Skeletal muscle satellite cell (primary cell): ENCODE data around the gene LAIR2. TPM values are rescaled to one million over a fixed set of nuclear protein-coding genes. Genes with fewer than 3 reads are reported as not detected.

Experiments used
- H3K27me3 ChIP-seq: 2 replicates; pipeline ENCODE4 v1.7.0; 2013; ENCODE audit warnings: low read length; ENCODE audit not compliant: control insufficient read depth, insufficient read depth
- H3K36me3 ChIP-seq: 2 replicates; pipeline ENCODE4 v1.7.0; 2013; ENCODE audit warnings: mild to moderate bottlenecking, control low read depth, low read length; ENCODE audit not compliant: insufficient read depth
- H3K4me1 ChIP-seq: 2 replicates; pipeline ENCODE4 v1.7.0; 2013; ENCODE audit warnings: low read length; ENCODE audit not compliant: control insufficient read depth, insufficient read depth
- H3K4me2 ChIP-seq: 2 replicates; pipeline ENCODE4 v1.7.0; 2013; ENCODE audit warnings: mild to moderate bottlenecking, low read length
- H3K4me3 ChIP-seq: 2 replicates; pipeline ENCODE4 v1.7.0; 2013; ENCODE audit warnings: low read length
- H3K9ac ChIP-seq: 2 replicates; pipeline ENCODE4 v1.7.0; 2013; ENCODE audit warnings: mild to moderate bottlenecking, low read depth, low read length, moderate library complexity
- H3K9me3 ChIP-seq: replicated peaks from 2 replicates; pipeline ENCODE4 v1.7.0; 2013; ENCODE audit warnings: mild to moderate bottlenecking, control low read depth, low read length
- small RNA-seq: library from RNA; depleted of rRNA; stranded (forward); fragments of <200 nt; gene quantifications from one replicate; pipeline ENCODE3, GENCODE V24; 2012

LAIR2 gene

DNA sequence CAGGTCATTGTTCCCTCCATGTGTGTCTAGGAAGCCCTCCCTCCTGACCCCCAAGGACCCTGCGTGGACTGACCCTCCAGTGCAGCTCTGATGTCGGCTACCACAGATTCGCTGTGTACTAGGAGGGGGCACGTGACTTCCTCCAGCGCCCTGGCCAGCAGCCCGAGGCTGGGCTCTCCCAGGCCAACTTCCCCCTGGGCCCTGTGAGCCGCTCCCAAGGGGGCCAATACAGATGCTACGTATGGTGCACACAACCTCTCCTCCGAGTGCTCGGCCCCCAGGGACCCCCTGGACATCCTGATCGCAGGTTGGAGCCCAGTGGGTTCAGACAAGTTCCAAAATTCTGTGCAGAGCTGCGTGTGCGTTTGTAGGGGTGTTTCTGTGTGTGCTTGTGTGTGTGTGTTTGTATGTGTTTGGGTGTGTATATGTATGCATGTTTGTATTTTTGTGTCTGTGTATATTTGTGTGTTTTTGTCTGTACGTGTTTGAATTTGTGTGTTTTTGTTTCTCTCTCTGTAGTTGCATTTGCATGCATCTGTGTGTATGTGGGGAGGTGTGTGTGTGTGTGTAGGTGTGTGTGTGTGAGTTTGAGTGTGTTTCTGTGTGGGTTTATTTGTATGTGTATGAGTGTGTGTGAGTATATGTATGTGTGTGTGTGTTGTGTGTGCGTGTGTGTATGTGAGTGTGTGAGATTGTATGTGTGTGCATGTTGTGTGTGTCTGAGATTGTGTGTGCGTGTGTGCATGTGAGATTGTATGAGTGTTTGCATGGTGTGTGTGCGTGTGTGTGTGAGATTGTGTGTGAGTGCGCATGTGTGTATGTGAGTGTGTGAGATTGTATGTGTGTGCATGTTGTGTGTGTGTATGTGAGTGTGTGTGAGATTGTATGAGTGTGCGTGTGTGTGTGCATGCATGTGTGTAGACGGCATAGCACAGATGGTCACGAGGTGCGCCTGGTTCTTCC, 49.6 kb downstream of the LAIR2 start:
- Histone ChIP-seq H3K4me3 (no peak overlapping the region), H3K4me1 (no peaks in the 10 kb centered on the region), H3K4me2 (no peak overlapping the region), H3K36me3 (no peaks in the 10 kb centered on the region), H3K27me3 (no peaks in the 10 kb centered on the region), H3K9me3 (peaks cover 24% of the 10 kb centered on the region), H3K9ac (no peak overlapping the region)

DNA sequence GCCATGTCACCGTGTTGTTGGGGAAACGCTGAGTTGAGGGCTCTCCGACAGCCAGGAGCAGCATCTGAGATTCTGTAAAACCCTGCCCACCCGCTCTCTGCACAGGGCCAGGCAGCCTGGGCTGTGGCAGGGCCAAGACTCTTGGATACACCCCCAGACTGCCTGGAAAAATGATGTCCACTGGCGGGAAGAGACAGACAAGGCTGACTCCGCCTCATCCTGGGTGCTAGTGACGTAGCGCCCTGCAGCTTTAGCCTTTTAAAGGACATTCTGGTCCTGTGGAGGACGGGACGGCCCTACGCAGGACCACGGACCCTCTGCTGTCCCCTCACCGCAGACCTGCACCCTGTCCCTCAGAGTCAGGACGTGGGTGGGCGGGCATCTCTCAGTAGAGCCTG, 50.3 kb downstream of the LAIR2 start:
- Histone ChIP-seq H3K4me3 (no peak overlapping the region), H3K4me1 (no peaks in the 10 kb centered on the region)

GRCh38 chr19:54554006-54554405, 51.4 kb downstream of the LAIR2 start:
- Histone ChIP-seq H3K9me3 (peaks cover 24% of the 10 kb centered on the region), H3K36me3 (no peaks in the 10 kb centered on the region), H3K4me3 (no peak overlapping the region), H3K27me3 (no peaks in the 10 kb centered on the region), H3K4me2 (no peak overlapping the region), H3K9ac (no peak overlapping the region), H3K4me1 (no peaks in the 10 kb centered on the region)

More for the DNA sequence above, 50.3 kb downstream of the LAIR2 start:
- no peak overlapping the region for H3K4me2 ChIP-seq
- no peaks in the 10 kb centered on the region for H3K36me3 ChIP-seq
- no peaks in the 10 kb centered on the region for H3K27me3 ChIP-seq
- H3K9me3 ChIP-seq: peaks cover 24% of the 10 kb centered on the region
- no peak overlapping the region for H3K9ac ChIP-seq

GRCh38 chr19:54554896-54555295, 52.3 kb downstream of the LAIR2 start:
- Histone ChIP-seq H3K4me1 (no peaks in the 10 kb centered on the region), H3K27me3 (no peaks in the 10 kb centered on the region), H3K4me3 (no peak overlapping the region), H3K4me2 (no peak overlapping the region), H3K9ac (no peak overlapping the region), H3K9me3 (peaks cover 20% of the 10 kb centered on the region), H3K36me3 (no peaks in the 10 kb centered on the region)

- H3K4me3 ChIP-seq: no peak overlapping the region
Observed at GRCh38 chr19:54556194-54556593, 53.6 kb downstream of the LAIR2 start.

DNA sequence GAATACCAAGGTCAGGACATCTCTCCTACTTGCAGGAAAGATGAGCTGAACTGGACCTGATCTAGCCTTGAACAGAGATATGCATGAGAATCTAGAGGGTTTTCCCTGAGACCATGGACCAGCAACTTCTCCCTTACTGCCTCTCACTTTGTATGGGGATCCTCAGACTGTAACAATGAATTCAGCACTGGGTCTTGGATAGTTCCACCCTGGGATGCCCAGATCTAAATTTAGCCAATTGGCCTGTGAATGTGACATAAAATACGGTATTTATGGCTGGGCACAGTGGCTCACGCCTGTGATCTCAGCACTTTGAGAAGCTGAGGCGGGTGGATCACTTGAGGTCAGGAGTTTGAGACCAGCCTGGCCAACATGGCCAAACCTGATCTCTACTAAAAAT, 55.7 kb downstream of the LAIR2 start:
- H3K9me3 ChIP-seq: peaks cover 10% of the 10 kb centered on the region
- H3K4me3 ChIP-seq: no peak overlapping the region
- H3K36me3 ChIP-seq: no peaks in the 10 kb centered on the region
- H3K4me1 ChIP-seq: no peaks in the 10 kb centered on the region
- no peak overlapping the region for H3K9ac ChIP-seq
- no peak overlapping the region for H3K4me2 ChIP-seq
- no peaks in the 10 kb centered on the region for H3K27me3 ChIP-seq

More at GRCh38 chr19:54556194-54556593, 53.6 kb downstream of the LAIR2 start:
- H3K9ac ChIP-seq: no peak overlapping the region
- no peaks in the 10 kb centered on the region for H3K27me3 ChIP-seq
- H3K4me1 ChIP-seq: no peaks in the 10 kb centered on the region
- peaks cover 18% of the 10 kb centered on the region for H3K9me3 ChIP-seq
- H3K4me2 ChIP-seq: no peak overlapping the region
- no peaks in the 10 kb centered on the region for H3K36me3 ChIP-seq

Small RNAs within 50 kb of the gene (small RNA-seq; reads per million reads assigned to genes)
- not detected for gene AC245036.2
